GM12878 (cell line): ENCODE data around the gene DACH1. TPM values are rescaled to one million over a fixed set of nuclear protein-coding genes. Genes with fewer than 3 reads are reported as not detected.

Experiments
- ASH2L ChIP-seq: fragments of 300-600, 200-600 bp; sonication (generic); IDR thresholded peaks from 2 replicates; pipeline ENCODE4 v1.6.1; 2017; ENCODE audit warnings: low read depth, mild to moderate bottlenecking, borderline replicate concordance
- DPF2 ChIP-seq: fragments of 450-650 bp; IDR thresholded peaks from 2 replicates; pipeline ENCODE4 v1.6.1; 2017; ENCODE audit warnings: mild to moderate bottlenecking
- ZNF384 ChIP-seq: IDR thresholded peaks from 2 replicates; pipeline ENCODE4 v1.6.1; 2012; ENCODE audit warnings: low read depth, mild to moderate bottlenecking, low read length, improper control_type of control experiment, borderline replicate concordance
- ZZZ3 ChIP-seq: IDR thresholded peaks from 2 replicates; pipeline ENCODE4 v1.6.1; 2011; ENCODE audit warnings: low read depth; ENCODE audit not compliant: control insufficient read depth, insufficient read length
- polyA plus RNA-seq, 11 experiments: library from polyadenylated mRNA; depleted of rRNA in 4 of 11; unstranded in 6 of 11; stranded (reverse) in 5 of 11; fragments of >200 nt; fragmentation: Nextera tagmentation in 4 of 11; fragmentation: Illumina TruSeq in 1 of 11; extraction: Ambion mirVana in 4 of 11; extraction: Trizol in 1 of 11; gene quantifications; 1 replicate in 1 of 11; 2 replicates in 10 of 11; pipeline versions ENCODE4 v1.2.1 to v1.2.3, GENCODE V29; 2011 to 2016; ENCODE audit warnings: inconsistent platforms in 2 of 11, missing spikeins in 2 of 11, low read depth in 1 of 11
- total RNA-seq, 4 experiments: library from RNA; depleted of rRNA in 3 of 4; stranded (reverse); fragments of >200 nt in 3 of 4; fragmentation: Illumina TruSeq in 1 of 4; extraction: Trizol in 1 of 4; gene quantifications; 2 replicates each; pipeline versions ENCODE4 v1.2.1 to v1.2.3, GENCODE V29; 2013 to 2021
- TF ChIP-seq, protein P1 (sequence below): fragments of 450-650 bp; formaldehyde crosslinking; IDR thresholded peaks from 2 replicates; pipeline ENCODE4 v1.4.0; 2020; ENCODE audit warnings: mild to moderate bottlenecking, moderate library complexity
- TF ChIP-seq, protein P2 (sequence below): fragments of 450-650 bp; IDR thresholded peaks from 2 replicates; pipeline ENCODE4 v1.6.1; 2017; ENCODE audit warnings: mild to moderate bottlenecking, moderate library complexity

The DACH1 gene
- total and polyA plus RNA-seq, 10 of the 15 experiments (the other 5 are each of a cell fraction or from before 2014, with no cell fraction given), result 0.05 TPM; not detected in 9

DNA sequence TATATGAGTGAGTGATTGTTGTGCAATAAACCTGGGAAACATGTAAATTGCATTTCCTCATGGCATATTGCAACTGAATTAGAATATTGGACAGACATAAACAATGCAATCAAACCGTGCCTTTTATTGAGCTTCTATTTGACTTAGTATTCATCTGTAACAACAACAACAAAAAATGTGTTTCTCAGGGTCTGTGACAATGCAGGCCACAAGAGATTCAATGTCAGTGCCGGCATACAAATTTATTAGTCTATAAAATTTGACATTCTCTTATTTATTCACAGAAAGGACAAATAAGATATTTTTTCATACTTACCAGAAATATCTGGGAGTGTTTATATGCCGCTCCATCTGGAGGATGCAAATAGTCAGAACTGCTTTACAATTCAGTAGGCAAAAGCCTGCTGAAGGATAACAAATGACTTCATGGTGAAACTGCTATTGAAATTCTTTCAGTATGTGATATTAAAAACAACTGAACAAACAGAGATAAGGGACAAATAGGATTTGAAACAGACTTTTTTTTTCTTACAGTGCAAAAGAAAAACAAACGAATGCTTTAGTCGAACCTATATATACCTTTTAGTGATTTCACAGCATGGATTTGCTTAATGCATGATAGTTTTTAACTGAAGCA, 77.2 kb downstream of the DACH1 start (continued):
- TF ChIP-seq, protein P1, sequence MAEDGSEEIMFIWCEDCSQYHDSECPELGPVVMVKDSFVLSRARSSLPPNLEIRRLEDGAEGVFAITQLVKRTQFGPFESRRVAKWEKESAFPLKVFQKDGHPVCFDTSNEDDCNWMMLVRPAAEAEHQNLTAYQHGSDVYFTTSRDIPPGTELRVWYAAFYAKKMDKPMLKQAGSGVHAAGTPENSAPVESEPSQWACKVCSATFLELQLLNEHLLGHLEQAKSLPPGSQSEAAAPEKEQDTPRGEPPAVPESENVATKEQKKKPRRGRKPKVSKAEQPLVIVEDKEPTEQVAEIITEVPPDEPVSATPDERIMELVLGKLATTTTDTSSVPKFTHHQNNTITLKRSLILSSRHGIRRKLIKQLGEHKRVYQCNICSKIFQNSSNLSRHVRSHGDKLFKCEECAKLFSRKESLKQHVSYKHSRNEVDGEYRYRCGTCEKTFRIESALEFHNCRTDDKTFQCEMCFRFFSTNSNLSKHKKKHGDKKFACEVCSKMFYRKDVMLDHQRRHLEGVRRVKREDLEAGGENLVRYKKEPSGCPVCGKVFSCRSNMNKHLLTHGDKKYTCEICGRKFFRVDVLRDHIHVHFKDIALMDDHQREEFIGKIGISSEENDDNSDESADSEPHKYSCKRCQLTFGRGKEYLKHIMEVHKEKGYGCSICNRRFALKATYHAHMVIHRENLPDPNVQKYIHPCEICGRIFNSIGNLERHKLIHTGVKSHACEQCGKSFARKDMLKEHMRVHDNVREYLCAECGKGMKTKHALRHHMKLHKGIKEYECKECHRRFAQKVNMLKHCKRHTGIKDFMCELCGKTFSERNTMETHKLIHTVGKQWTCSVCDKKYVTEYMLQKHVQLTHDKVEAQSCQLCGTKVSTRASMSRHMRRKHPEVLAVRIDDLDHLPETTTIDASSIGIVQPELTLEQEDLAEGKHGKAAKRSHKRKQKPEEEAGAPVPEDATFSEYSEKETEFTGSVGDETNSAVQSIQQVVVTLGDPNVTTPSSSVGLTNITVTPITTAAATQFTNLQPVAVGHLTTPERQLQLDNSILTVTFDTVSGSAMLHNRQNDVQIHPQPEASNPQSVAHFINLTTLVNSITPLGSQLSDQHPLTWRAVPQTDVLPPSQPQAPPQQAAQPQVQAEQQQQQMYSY (CRISPR knock-in tag), result no peak
- no peak for TF ChIP-seq ZNF384
- TF ChIP-seq, protein P2, sequence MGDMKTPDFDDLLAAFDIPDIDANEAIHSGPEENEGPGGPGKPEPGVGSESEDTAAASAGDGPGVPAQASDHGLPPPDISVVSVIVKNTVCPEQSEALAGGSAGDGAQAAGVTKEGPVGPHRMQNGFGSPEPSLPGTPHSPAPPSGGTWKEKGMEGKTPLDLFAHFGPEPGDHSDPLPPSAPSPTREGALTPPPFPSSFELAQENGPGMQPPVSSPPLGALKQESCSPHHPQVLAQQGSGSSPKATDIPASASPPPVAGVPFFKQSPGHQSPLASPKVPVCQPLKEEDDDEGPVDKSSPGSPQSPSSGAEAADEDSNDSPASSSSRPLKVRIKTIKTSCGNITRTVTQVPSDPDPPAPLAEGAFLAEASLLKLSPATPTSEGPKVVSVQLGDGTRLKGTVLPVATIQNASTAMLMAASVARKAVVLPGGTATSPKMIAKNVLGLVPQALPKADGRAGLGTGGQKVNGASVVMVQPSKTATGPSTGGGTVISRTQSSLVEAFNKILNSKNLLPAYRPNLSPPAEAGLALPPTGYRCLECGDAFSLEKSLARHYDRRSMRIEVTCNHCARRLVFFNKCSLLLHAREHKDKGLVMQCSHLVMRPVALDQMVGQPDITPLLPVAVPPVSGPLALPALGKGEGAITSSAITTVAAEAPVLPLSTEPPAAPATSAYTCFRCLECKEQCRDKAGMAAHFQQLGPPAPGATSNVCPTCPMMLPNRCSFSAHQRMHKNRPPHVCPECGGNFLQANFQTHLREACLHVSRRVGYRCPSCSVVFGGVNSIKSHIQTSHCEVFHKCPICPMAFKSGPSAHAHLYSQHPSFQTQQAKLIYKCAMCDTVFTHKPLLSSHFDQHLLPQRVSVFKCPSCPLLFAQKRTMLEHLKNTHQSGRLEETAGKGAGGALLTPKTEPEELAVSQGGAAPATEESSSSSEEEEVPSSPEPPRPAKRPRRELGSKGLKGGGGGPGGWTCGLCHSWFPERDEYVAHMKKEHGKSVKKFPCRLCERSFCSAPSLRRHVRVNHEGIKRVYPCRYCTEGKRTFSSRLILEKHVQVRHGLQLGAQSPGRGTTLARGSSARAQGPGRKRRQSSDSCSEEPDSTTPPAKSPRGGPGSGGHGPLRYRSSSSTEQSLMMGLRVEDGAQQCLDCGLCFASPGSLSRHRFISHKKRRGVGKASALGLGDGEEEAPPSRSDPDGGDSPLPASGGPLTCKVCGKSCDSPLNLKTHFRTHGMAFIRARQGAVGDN, result no peak
- TF ChIP-seq ZZZ3, result no peak
- TF ChIP-seq DPF2, result no peak
- TF ChIP-seq ASH2L, result no peak
